GM21390 (cell line): ENCODE measurements around the gene GFOD2.
A peak's percentile ranks its signal among the peaks of the same experiment; 100 is the strongest.

ENCODE experiments used
- ATAC-seq: cut with Tn5 transposase; IDR thresholded peaks from one replicate; pipeline ENCODE4 v1.9.1; 2021; ENCODE audit not compliant: unreplicated experiment

The GFOD2 gene

GRCh38 chr16:67660564-67661028 lies 58.5 kb downstream of the GFOD2 start, which contains the start of gene PARD6A:
Gene PARD6A, plus strand, starts transcription at chr16:67660960. Its CDS starts 79 bp downstream, at chr16:67661039.
- ATAC-seq, result peak; percentile 66

- peak; percentile 42 for ATAC-seq
These were observed 59.2 kb downstream of the GFOD2 start, which contains the start of gene ACD for GRCh38 chr16:67659675-67660563. Gene ACD, minus strand, starts transcription at chr16:67660260. Its CDS starts 40 bp downstream, at chr16:67660220.

- ATAC-seq, result no peak
These were observed 60.1 kb downstream of the GFOD2 start for GRCh38 chr16:67658849-67659674.

GRCh38 chr16:67657751-67658518 lies 61.2 kb downstream of the GFOD2 start:
- ATAC-seq, result no peak

- no peak for ATAC-seq
These were observed 62.0 kb downstream of the GFOD2 start for GRCh38 chr16:67657017-67657608.

GRCh38 chr16:67656344-67657016 lies 62.6 kb downstream of the GFOD2 start:
- ATAC-seq, result no peak

- ATAC-seq, result no peak
These were observed 63.8 kb downstream of the GFOD2 start for GRCh38 chr16:67655363-67655762.

- ATAC-seq, result no peak
These were observed 64.7 kb downstream of the GFOD2 start for GRCh38 chr16:67654403-67654911.

GRCh38 chr16:67653789-67654402 lies 65.2 kb downstream of the GFOD2 start:
- no peak for ATAC-seq

GRCh38 chr16:67653128-67653788 lies 65.9 kb downstream of the GFOD2 start:
- ATAC-seq, result no peak

- no peak for ATAC-seq
These were observed 66.5 kb downstream of the GFOD2 start for GRCh38 chr16:67652578-67653127.

GRCh38 chr16:67651847-67652246 lies 67.3 kb downstream of the GFOD2 start:
- no peak for ATAC-seq

GRCh38 chr16:67651039-67651438 lies 68.1 kb downstream of the GFOD2 start:
- no peak for ATAC-seq

GRCh38 chr16:67650023-67650422 lies 69.1 kb downstream of the GFOD2 start:
- ATAC-seq, result no peak

- no peak for ATAC-seq
These were observed 69.6 kb downstream of the GFOD2 start for GRCh38 chr16:67649494-67649931.

- no peak for ATAC-seq
These were observed 70.2 kb downstream of the GFOD2 start for GRCh38 chr16:67648764-67649407.

GRCh38 chr16:67648088-67648763 lies 70.9 kb downstream of the GFOD2 start:
- ATAC-seq, result no peak
